ENCODE data around the gene FBXL13. TPM values are rescaled to one million over a fixed set of nuclear protein-coding genes. Genes with fewer than 3 reads are reported as not detected.

The FBXL13 gene
- total and polyA plus RNA-seq, 10 of the 15 experiments (the other 5 are each of a cell fraction or from before 2014, with no cell fraction given): 0.08 to 0.95 (median 0.28) TPM; not detected in 2

GRCh38 chr7:103010211-103010610 is 64.4 kb downstream of the FBXL13 start:
- no peak for FAIRE-seq

More at GRCh38 chr7:103010211-103010610, 64.4 kb downstream of the FBXL13 start:
- no peaks in the 10 kb centered on the region for H4K20me1 ChIP-seq (ENCODE audit: control insufficient read depth, insufficient read depth)
- H2AFZ ChIP-seq (ENCODE audit: control insufficient read depth, low read depth, low read length): no peak overlapping the region
- ATAC-seq: no peak
- ChIA-PET SMC1A (ENCODE audit: uncharacterized antibody, unreplicated experiment) (interaction anchor here (1.0 kb wide), 1 partner anchor 16 kb away, joined by 3 read pairs; no protein-coding TSS in a partner anchor), POLR2A (no interaction called here), CTCF (interaction anchor here (0.6 kb wide), 1 partner anchor 91 kb away, joined by 3 read pairs; no protein-coding TSS in a partner anchor), RAD21 (ENCODE audit: unreplicated experiment) (no interaction called here)
- H3K27me3 ChIP-seq (replicated peaks in 1 of 2; ENCODE audit: control insufficient read depth in 2 of 2, insufficient read depth in 2 of 2, low read length in 1 of 2): no peaks in the 10 kb centered on the region
- 0% methylated on average over 1 of the region's 1 CpG for WGBS (ENCODE audit: insufficient coverage, insufficient replicate concordance, low lambda C conversion rate, missing lambda C conversion rate)
- no peak overlapping the region for H3K27ac ChIP-seq (ENCODE audit: control insufficient read depth, insufficient read depth)
- TF ChIP-seq PRDM15 (CRISPR knock-in tag; IDR thresholded peaks at IDR 0.05): no peak
- no peak for TF ChIP-seq ZSCAN29 (IDR thresholded peaks at IDR 0.05)
- no peak for TF ChIP-seq ZNF592 (IDR thresholded peaks at IDR 0.05)
- no peak for TF ChIP-seq ESRRA (IDR thresholded peaks at IDR 0.05; ENCODE audit: low read length)
- no peak for TF ChIP-seq E4F1 (IDR thresholded peaks at IDR 0.05; ENCODE audit: borderline replicate concordance, partially characterized antibody)
- TF ChIP-seq BHLHE40 (IDR thresholded peaks at IDR 0.05; ENCODE audit: borderline replicate concordance in 1 of 2, low read depth in 2 of 2, low read length in 1 of 2): no peak
- no peak for TF ChIP-seq IKZF1 (conservative IDR thresholded peaks at IDR 0.05)
- no peak for TF ChIP-seq LARP7 (IDR thresholded peaks at IDR 0.05)
- no peaks in the 10 kb centered on the region for H3K36me3 ChIP-seq (ENCODE audit: control insufficient read depth in 2 of 2, insufficient read depth in 2 of 2, low read length in 1 of 2)
- intact Hi-C loops (cut with micrococcal nuclease; ENCODE audit: unreplicated experiment) (no loop called here), in situ Hi-C loops (cut with MboI) (no loop called here)
- no peak overlapping the region for H3K4me2 ChIP-seq (ENCODE audit: control insufficient read depth, insufficient read depth)
- H3K79me2 ChIP-seq (ENCODE audit: control insufficient read depth, insufficient read depth, low read length): no peaks in the 10 kb centered on the region
- H3K4me3 ChIP-seq: no peak overlapping the region
- DNase-seq (ENCODE audit: low read depth, low spot score): no peak
- no peaks in the 10 kb centered on the region for H3K4me1 ChIP-seq (ENCODE audit: control insufficient read depth, insufficient read depth, low read length)
- no peaks in the 10 kb centered on the region for H3K9me3 ChIP-seq (replicated peaks; ENCODE audit: control insufficient read depth, insufficient read depth, low read length)
- no TSS peak for BruUV-seq (replicated peaks)
- no peak overlapping the region for H3K9ac ChIP-seq (ENCODE audit: control insufficient read depth, insufficient read depth, low read length)

All from GM12878 (cell line).